ENCODE measurements around the gene GRAP.
"Not testable (repeated sequence)": the region's sequence is repeated elsewhere in the genome, so short reads cannot be mapped to it uniquely, and the experiment has no call there.

Gene GRAP

DNA sequence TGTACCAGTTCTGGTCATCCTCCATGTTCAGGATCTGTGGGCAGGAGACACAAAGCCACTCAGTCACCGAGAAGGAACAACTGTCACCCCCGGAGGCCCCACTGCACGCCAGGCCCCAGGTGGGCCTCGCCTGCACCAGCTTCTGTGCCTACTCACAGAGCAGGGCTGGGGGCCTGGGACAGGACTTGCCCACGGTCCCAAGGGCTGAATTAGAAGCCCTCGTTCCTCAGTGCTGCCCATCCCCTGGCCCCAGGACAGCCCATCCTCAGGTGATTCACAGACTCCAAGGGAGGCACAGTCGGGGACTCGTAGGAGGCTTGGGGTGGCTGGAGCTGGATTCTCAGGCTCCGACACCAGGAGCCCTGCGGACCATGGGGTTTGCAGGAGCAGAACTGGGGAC is 4.9 kb downstream of the GRAP start:
- not testable (repeated sequence) for DNase-seq

GRCh38 chr17:19040350-19040749 is 6.4 kb downstream of the GRAP start:
- not testable (repeated sequence) for DNase-seq

DNA sequence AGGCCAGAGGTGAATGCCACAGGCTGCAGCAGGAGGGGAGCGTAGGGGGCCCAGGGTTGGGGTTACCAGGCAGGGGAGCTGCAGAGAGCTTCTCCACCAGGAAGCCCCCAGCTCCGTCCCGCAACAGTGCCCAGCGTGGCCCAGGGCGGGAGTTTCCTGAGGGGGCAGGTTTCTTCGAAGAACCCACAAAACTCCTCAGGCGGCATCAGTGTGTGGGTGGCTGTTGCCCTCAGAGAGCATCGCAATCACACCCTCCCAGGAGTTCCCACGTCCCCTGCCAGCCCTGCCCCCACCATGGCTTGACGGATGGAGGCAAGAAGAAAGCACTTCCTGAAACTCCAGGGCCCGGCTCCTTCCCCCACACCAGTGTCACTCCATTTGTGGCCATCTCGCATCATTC is 8.0 kb downstream of the GRAP start:
- not testable (repeated sequence) for DNase-seq

GRCh38 chr17:19038007-19038406 is 8.8 kb downstream of the GRAP start:
- DNase-seq, result not testable (repeated sequence)

DNA sequence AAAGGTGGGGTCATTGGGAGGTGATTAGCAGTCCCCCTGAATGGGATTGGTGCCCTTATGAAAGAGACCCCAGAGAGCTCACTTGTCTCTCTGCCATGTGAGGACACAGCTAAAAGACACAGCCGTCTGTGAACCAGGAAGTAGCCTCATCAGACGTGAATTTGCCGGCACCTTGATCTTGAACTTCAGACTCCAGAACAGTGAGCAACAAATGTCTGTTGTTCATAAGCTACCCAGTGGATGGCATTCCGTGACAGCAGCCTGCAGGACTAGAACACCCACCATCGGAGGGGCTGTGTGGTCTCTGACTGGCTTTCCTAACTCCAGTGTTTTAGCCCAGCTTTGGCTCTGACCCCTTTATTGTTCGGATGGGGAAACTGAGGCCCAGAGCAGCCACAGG is 9.2 kb downstream of the GRAP start:
- not testable (repeated sequence) for DNase-seq

GRCh38 chr17:19036186-19036585 is 10.6 kb downstream of the GRAP start:
- DNase-seq, result not testable (repeated sequence)

DNA sequence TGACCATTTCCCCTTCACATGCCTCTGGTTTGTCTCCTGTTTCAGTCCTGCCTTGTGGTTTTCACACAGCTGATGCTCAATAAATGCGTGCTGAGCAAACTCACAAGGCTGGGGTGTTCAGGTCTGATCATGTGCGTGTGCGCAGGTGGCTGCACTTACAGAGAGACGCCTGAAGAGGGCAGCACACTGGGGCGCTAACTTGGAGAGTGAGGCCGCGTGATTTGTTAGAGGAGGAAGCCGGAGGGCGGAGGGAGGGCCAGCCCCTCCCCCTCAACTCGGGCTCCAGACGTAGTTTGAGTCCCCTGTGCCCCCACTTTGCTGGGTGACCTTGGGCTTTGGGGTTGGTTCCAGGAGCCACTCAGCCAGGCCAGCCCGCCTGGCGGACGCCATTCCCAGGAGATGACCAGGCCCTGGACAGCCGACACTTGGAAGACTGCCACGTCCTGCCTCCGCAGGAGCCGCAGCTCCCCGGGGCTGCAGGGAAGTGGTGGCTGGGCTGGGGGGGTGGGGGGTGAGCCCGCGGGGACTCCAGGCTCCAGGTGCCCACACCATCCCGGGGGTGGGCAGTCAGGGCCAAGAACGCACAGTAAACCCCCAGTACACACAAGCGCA is 14.3 kb downstream of the GRAP start:
- not testable (repeated sequence) for DNase-seq

- not testable (repeated sequence) for DNase-seq
These were observed 15.0 kb downstream of the GRAP start for GRCh38 chr17:19031729-19032128.

DNA sequence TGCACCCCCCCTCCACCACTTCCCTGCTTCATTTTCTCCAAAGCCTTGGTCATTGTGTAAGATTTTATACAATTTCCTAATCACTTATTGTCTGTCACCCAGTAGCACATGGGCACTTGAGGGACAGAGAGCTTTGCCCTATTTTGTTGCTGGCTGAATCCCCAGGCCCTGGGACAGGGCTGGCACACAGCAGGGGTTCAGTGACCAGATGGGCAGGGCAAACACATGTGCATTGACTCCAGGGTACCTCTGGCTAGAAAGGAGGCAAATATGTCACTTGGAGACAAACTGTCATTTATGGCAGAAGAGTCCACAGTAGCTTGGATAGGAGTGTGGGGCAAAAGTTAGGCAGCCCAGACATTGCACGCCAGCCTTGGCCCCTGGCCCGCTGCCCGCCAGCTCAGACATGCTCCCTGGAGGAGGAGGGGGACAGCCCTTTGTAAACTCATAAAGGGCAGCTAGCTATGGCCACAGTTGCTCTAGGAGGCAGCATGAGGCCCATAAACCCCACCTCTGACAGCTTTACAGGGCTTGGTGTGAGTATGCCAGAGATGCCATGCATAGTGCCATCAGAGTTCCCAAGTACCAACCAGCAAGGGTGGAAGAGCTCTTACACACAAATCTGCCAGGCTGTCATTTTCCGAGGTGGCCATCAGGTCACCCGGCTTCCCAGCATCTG is 15.8 kb downstream of the GRAP start:
- not testable (repeated sequence) for DNase-seq

DNA sequence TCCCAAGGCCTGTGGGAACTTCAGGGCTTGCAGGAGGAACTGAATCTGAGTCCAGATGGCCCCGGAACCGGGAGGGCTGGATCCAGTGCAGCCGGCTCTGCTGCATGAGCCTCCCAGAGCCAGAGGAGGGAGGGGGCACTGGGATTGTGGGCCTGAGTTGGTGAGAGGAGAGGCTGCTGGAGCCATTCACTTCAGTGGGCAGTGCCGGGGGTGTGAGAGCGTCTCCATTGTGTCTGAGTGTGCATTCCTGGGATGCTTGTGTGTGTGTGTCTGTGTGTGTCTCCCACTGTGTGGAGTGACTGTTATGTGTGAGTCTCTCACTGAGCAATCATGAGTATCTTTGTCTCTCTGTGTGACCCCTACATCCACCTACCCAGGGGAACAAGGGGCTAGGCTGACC is 17.0 kb downstream of the GRAP start:
- not testable (repeated sequence) for DNase-seq

DNA sequence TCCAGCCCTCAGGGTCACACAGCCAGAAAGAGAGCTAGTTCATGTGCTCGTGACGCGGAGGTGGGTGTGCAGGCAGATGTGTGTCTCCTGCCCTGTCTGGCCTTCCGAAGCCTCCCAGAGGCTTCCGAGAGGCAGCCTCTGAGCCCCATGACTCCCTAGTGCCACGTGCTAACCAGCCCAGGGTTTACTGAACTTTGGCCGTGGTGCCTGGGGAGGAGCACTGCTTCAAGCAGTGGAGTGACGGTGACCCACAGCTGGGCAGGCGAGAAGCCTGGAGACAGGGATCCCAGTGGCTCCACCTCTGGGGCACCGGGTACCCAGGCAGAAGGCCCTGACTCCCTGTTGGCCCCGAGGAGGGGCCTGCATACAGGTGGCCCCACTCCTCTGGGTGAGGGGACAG is 18.1 kb downstream of the GRAP start:
- not testable (repeated sequence) for DNase-seq

DNA sequence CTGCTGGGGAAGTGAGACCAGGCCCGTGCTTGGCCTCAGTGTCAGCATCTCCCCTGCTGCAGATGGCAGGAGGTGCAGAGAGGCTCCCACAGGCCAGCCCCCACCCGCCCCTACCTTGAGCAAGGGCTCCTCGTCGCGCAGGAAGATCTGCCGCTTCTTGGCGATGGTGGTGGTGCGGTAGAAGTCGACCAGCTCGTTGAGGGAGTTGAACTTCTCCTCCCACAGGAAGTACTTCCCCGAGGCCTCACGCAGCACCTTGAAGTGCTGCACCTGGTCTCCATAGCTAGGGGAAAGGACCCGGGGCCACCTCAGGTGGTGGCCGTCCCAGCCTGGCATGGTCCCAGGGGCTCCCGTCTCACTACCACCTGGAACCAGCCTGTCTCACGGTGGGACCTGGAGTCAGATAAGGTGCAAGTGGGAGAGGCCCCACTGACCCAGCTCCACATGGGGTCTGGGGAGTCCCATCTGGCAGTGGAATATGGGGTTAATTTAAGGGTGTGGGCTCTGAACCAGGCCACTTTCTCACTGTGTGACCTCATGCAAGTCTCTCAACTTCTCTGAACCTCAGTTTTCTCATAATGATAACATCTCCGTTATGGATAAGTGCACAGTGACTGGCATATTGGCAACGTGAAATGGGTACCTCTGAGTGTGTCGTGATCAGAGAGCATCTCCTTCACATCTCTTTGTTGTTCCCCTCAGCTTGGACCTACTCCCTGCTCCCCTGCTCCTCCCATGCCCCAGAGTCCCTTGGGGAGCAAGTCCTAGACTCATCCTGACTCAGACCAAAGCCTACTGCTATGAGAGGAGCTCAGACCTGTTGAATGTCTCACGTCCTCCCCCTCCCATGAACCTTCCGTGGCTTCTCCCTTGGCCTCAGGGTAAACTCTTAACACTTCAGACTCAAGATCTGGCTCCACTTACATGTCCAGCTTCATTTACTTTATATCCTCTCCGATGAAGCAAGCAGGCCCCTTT is 22.4 kb downstream of the GRAP start:
- no peak for DNase-seq

DNA sequence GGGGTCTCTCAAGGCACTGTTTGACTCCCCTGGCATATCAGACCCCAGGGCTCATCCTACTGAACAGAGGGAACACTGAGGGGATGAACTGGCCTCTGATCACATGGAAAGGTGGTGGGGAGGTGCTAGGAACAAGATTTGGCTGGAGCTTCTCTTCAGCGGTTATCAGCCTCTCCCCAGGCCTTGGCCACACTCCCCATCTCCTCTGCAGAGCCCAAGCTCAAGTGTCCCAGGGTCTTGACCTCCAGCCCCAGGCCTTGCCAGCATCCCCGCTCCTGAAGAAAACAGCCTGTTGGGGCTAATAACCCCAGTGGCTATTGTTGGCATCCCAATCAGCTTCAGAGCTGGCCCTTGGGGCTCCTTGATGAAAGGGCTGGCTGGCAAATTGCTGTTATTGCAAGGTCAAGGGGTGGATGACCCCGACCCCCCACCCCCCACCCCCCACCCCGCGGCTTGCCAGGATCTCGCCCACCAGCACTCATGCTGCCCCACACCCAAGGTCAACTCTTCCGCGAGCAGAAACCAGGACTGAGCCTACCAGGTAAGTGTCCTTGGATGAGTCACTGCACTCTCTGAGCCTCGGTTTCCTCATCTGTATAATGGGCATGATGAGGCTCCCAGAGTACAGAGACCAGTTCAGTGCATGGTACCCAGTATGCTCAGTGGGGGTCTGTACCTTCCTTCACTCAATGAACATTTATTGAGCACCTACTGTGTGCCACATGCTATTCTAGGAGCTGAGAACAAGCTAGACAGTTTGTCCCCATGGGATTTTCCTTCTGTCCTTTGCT is 23.4 kb downstream of the GRAP start:
- DNase-seq, result no peak

- DNase-seq, result no peak
These were observed 24.0 kb downstream of the GRAP start for GRCh38 chr17:19022747-19023146.

GRCh38 chr17:19022128-19022527 is 24.6 kb downstream of the GRAP start:
- DNase-seq, result no peak

DNA sequence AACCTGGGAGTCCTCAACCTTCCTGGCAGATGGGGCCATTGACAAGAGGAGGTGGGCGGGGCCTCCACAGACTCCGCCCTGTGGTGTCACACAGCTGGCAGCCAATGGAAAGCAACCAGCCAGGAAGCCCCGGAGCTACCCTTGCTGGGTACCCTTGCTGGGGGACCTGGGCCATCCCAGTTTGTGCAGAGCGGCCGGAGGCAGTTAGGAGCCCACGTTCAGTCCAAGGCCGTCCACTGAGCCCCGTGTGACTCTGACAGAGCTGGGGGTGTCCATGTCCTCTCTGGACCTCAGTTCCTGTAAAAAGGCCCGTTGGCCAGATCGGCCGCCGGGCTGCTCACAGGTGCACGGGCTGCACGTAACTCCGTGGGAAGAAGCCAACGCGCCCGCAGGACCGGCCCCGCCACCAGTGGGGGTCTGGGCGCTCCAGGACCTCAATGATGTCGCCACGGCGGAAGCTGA is 25.1 kb downstream of the GRAP start:
- no peak for DNase-seq

GRCh38 chr17:19021011-19021621 is 25.6 kb downstream of the GRAP start:
- not testable (repeated sequence) for DNase-seq

- no peak for DNase-seq
These were observed 26.7 kb downstream of the GRAP start for GRCh38 chr17:19020016-19020415.

DNA sequence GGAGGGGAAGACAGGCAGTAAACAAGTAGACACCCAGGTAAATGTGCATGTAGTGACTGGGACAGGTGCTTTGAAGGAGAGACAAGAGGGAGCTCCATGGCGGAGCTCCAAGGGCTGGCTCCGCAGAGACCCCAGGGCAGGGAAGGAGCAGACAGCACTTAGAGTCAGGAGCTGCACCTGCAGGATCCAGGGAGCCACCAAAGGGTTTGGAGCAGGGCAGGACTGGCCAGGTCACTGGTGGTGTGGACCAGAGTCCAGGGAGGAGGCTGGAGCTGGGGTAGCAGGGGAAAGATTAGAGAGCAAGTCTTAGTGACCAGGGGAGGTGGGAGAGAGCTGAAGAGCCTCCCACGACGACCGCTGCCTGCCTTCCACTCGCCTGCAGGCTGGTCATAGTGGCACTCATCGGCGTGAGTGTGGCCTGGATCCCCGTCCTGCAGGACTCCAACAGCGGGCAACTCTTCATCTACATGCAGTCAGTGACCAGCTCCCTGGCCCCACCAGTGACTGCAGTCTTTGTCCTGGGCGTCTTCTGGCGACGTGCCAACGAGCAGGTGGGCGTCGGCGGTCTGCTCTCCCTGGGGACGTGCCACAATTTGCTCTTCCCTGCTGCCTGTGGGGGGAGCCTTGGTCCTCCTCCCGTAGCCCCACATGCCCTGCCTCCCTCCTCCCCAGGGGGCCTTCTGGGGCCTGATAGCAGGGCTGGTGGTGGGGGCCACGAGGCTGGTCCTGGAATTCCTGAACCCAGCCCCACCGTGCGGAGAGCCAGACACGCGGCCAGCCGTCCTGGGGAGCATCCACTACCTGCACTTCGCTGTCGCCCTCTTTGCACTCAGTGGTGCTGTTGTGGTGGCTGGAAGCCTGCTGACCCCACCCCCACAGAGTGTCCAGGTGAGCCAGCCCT is 27.5 kb downstream of the GRAP start:
- DNase-seq, result no peak

DNA sequence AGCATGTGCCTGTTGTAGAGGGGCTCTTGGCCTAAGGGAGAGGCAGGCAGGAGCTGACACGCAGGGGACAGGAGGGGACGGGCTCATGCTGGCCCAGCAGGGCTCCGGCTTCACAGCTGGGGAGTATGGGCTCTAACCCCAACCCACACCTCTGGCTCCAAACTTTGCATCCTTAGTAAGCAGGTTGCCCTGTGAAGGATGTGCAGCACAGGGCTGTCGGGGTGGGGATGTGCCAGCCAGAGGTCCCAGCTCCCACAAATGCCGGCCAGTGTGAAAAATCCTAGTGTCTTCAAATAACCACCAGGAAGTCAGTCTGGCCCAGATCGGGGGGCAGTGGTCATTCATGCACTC is 28.2 kb downstream of the GRAP start:
- no peak for DNase-seq
